ENCODE results near the gene PAX8.
A peak's percentile ranks its signal among the peaks of the same experiment; 100 is the strongest.

Gene PAX8

DNA sequence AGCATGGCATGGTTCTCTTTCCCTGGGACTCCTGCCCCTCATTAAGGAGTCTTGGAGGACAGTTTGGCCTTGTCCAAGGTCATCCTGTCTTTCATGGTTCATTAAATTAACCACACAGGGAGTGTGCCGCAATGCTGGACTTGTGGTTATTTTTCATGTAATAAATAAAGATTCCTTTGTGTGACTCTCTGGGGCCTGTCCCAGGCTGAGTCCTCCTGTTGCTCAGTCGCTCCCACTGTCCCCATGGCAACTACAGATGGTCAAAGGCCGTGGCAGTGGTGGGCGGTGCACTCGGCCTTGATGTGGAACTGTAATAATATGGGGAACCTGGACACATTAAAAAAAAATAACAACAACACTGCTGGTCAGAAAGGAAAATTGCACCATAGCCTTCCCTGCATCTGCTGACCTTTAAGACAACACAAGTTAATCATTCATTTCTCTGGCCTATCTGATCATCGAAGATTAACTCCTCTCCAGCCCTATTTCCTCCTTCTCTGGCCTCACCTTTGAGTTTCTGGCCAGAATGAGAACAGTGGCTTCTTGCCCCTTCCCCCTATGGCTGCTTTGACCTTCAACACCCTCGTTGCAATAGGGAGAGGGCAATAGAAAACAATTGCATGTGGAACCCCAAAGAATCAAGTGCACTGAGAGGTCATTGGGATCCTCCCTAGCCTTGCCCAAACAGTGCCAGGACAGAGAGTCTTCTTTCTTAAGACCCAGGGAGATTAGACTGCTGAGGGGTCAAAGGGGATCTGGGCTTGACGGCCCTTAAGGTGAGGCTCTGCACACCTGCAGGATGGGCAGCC is 60.2 kb downstream of the PAX8 start:
- DNase-seq = no peak

DNA sequence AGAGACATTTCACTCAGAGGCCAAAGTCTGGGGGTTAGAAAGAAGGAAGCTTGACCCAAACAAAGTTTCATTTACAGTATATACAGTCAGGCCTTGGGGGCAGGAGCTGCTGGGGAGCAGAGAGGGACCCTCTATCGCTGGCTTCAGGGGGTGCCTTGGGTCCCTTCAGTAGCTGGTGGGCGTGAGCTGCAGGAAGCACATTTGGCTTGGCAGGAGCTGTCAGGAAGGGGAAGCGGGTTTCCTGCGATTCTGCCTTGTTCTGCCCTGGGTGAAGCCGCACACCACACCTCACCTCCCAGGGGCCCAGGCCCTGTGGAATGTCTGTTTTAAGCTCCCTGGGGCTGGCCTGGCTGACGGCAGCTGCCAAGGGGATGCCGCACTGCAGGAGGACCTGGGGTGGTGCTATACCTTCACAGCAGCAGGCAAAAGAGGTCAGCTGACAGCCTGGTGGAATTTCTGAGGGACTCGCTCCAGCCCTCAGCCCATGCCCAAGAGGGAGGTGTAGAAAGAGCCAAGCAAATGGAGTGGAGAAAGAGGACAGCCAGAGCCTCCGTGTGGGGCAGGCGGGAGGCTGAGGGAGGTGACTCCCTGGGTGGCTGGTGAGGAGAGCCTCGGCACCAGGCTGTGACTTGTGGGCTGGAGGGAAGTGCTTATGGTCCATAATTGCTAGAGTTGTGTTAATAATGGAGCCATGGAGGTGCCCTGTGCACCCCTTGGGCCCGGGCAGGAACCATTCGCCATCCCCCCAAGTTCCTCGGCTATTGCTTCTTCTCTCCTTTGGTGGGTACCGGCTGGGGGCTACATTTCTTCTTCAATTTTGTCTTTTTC is 61.1 kb downstream of the PAX8 start:
- DNase-seq = no peak

- DNase-seq = no peak
Measured at GRCh38 chr2:113216891-113217454, 61.7 kb downstream of the PAX8 start.

DNA sequence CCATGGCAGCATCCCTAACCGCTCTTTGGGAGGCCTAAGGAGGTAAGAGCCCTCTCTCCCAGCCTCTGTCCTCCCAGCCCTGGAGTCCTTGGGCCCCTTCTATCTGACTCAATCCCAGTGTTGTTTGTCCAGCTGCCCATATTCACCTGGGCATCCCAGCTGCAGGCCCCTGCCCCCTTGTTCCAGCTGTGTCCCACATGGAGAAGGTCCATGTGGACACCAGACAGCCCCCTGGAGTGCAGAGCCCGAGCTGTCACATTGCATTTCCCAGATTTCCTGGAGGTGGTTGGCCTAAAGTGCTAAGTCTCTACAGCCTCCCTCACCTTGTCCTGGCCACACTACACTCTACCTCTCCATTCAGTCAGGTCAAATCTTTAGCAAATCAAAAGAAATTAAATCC is 62.4 kb downstream of the PAX8 start:
- no peak for DNase-seq

DNA sequence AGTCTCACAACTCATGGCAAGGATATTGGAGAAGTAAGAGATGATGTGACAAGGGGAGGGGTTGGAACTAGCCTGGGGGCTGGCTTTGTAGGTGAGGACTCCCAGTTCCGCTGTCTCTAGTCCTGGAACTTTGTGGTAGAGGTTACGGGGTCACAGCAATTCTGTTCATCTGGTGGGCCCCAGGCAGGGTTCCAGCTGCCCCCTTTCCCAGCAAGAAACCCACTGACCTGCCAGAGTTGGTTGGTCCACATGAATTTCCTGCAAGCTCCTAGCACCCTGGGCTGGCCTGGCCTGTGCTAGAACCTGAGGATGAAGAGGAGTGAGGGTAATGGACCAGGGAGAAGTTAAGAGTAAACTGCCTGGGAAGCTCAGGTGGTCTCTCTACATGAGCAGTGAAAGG is 63.7 kb downstream of the PAX8 start:
- DNase-seq = no peak

GRCh38 chr2:113214141-113214540 is 64.6 kb downstream of the PAX8 start:
- no peak for DNase-seq

DNA sequence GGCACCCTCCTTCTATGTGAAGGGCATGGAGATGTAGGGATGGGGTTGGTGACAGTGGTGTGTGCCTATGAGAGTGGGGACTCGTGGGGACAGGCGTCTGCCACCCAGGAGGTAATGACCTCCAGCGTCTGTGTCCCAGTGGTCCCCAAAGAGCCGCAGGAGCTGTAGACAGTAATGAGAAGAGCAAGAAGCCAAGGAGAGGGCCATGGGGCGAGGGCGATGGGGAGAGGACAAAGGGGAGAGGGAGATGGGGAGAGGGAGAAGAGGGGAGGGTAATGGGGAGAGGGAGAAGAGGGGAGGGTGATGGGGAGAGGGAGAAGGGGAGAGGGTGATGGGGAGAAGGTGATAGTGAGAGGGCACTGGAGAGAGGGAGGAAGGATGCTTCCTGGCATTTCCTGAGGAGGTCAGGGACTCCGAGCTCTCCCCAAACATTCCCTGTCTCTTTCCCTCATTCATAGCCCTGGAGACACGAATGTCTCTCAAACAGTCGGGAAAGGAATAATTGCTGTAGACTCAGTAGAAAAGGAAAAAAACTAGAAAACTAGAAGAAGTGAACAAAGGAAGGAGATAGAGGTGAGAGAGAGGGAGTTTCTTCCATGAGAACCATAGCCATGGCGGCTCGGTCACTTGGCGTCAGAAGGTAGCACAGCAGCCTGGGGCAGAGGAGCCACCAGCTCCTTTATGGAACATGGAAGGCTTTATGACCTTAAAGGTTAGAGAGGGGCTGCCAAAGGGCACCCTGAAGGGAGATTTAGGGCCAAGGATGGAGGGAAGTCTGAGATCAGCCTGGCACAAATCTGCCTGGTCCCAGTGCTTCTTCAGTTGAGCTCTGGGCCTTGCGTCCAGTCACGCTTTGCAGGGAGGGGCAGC is 65.4 kb downstream of the PAX8 start:
- DNase-seq = no peak

GRCh38 chr2:113212245-113213060 is 66.3 kb downstream of the PAX8 start:
- DNase-seq = no peak

DNA sequence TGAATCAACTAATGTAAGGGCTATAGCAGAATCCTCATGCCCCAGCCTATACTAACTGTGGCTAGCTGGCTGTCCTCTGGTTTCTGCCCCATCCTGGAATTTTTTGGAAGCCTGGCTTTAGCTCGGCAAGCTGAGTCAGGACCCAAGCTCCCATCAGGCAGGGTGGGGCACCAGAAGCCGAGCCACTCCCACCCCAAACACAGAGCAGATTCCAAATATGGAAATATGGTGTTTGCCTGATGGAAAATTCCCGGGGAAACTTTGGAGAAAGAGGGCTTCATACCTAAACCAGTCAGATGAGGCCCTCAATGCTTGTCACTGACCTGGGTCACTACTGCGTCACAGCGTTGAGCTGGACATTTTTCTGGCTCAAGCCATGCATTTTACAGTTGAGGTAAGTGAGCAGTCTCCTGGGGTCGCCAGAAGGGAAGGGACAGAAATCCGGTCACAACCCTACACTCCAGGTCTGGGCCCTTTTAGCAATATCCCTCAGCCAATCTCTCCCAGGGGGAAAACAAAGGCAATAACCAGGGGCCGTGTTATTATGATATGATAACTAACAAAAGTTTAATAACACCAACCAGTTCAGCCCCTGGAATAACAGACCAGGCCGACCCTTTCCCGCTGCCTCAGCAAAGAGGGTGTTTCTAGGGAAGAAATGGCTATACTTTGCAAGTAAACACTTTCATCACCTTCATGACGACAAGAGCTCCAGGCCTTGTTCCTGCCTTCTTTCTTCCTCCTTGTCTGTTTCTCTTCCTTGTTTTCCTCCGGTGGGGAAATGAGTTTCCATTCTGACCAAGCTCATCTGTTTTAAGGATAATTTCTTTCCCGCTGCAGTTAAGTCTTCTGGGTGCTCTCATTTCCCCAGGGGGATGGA is 67.3 kb downstream of the PAX8 start:
- DNase-seq = no peak

DNA sequence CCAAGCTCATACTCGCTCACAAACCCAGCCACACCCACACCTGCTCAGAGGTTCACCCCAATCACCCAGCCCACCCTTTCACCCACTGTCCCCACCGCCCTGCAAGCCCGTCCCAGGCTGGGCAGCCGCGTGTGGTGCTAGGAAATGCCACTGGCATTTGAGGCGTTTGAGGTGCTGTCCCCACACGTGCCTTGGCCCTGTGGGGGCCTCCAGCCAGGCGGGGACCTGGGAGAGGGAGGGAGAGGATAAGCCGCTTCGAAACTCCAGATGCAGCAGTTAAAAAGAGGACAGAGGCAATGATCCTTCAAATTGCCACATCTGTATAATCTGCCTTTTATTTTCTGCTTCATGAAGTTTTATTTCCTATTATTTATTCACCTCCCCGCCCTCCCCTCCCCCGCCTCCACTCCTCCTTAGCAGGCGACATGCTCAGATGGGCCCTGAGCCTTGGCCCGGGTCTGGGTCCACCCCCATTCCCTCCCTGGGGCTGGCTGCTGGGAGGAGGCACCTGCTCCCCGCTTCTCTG is 69.0 kb downstream of the PAX8 start:
- DNase-seq = no peak

DNA sequence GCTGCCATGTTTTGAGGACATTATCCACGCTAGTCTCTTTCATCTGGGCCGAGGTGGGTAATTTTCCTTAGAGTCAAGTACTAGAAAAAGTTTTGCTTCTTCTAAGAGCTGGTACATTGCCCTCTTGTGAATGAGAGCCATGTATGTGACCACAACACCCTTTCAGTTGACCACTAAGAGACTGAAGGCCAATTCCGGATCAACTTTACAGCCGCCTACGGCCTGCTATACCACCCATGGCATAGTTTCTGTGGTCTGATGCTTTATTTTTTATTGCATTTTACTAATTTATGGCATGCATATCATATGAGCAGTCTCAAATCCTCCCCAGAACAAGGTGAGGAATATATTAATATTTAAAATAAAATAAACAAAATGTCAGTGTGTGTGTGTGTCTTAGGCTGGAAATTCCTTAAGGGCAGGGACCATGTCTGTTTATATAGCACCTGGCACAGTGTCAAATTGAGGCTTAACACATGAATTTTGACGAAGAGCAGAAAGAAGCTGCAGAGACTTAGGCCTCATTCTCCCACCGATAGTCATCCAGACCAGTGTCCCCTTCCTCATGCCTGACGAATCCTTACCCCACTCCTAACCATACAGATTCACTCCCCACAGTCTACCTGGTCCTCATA is 69.6 kb downstream of the PAX8 start:
- DNase-seq = no peak

DNA sequence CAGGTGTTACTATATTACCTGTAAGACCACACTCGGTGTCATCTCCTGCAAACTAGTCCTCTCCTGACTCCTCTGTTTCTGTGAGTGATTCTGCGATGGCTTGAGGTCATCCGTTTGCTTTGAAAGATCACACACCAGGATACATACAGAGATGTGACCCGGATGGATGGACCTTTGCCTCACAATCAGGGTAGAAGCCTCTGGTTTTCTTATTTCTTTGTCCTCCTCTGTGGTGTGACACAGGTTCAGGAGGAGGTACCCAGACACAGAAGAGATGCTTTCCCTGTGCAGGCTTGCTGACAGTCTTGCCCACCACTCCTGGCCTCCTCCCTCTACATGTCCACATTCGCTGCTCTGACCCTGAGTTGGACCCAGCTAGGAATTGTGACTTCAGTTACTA is 70.3 kb downstream of the PAX8 start:
- DNase-seq = no peak

DNA sequence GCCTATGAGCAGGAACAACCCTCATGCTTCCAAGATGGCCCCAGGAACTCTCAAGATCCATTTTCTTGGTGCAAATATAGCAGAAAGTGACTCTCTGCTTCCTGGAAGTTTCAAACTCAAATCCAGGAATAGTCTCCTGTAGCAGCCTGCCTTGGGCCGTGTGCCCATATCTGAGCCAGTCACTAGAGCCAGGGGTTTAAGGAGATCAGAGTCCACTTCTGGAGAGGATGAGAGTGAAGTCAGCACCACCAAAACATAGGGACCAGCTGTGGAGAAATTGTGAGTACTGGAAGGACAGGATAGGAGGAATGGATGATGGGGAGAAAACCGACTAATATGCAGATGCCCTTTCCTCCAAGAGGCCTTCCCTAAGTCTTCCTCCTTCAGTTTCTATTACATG is 71.7 kb downstream of the PAX8 start:
- no peak for DNase-seq

DNA sequence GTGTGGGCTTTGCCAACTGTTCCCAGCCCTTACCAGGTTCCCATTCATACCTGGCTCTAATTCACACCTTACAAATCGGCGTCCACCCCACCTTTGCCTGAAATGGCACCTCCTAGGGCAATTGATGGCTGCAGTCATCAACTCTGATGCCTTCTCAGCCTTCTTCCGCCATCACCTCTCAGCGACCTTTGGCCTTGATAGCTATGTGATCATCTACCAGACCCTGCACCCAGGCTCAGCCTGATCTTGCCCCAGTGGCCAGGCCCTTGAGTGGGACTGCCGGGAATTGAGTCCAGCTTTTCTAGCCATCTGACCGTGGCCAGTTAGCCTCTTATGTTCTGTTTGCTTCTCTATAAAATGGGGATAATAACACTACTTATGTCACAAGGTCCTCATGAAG is 72.5 kb downstream of the PAX8 start:
- DNase-seq = no peak

DNA sequence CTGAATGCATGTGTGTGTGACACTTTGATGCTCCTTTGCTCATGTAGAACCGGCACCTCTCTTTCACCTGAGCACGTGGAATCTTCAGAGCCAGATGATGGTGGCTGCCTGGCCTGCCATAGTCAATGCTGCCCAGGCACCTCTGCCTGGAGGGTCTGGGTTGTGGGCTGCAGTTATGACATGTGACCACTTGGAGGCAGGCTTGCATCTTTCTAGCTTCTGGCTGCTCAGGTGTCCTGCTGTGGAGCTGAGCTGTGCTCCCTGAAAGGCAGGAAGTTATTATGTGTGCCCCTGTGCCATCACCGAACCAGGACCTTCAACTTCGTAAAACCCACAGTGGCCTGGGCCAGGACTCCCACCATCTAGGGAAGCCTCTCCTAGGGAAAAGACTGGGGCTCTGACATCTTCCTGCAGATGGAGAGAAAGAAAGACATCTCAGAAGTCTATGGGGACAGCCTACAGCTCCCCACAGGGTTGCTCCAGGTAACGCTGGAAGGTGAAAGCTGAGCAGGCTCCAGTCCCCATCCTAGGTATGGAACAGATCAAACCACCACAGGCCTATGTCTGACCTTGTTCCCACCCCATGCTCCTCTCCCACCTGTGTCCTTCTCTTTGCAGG is 74.7 kb downstream of the PAX8 start:
- peak; percentile 81 for DNase-seq

DNA sequence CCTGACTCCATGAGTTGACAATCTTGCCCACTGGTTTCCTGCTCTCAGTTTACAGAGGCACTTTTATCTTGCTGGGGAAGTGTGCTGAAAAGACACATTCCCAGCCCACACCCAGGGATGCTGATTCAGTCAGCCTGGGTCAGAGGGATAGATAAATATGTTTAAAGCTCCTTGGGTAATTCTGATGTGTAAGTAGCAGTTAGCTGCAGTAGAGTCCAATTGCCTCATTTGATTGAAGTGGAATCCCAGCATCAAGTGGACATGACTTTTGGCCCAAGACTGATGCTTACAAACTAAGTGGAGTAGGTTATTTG is 75.5 kb downstream of the PAX8 start:
- DNase-seq = no peak

- DNase-seq = no peak
Measured at GRCh38 chr2:113202305-113203216, 76.2 kb downstream of the PAX8 start.

DNA sequence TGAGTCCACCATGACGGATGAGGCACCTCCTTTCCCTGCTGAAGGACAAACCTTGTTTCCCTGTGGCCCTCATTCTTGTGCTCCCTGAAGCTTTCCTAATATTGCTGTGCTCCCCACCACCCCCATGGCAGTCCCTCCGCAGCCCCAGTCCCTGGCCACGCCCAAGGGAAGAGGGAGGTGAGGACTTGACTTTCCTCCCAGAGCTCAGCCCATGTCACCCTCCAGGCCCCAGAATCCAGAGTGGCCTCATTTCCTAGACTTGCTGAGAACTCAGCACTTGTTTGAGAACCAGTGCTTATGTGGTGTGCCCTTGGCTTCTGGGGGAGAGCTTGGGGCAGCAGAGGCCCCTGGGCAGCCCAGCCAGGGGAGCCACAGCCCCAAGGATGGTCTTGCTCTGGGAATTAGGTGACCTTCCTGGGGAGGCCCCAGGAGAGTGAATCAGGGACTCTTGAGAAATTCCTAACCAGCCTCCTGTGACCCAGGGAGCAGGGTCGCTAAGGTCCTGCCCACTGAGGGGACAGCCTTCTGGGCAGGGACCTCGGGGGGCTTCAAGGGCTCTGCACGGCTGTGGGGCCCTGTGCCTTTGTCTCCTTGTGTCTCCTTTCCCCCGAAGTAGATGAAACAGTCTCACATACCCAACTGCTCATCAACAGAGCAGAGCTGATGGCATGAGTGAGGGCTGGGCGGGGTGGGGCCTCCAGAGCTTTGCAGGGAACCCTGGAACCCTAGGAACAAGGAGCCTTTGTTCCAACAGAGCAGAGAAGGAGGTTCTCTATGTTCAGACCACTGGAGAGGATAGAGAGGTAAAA is 77.0 kb downstream of the PAX8 start:
- no peak for DNase-seq

All from activated CD4-positive, alpha-beta T cell treated with anti-CD3 and anti-CD28 coated beads, Interleukin-10, Interleukin-2, amounts not matched to agents 100 ng/mL and 50 ng/mL, durations not matched to agents 16 hours and 8 hours (primary cell).